Progenitor cell of endocrine pancreas (in vitro differentiated cells): ENCODE measurements around the gene ZNF329. TPM values are rescaled to one million over a fixed set of nuclear protein-coding genes. Genes with fewer than 3 reads are reported as not detected.

ENCODE experiments used
- DNase-seq: peaks from one replicate; pipeline ENCODE4 v3.0.0; 2021; ENCODE audit warnings: low spot score; ENCODE audit not compliant: unreplicated experiment
- H3K27ac Mint-ChIP-seq: 2 replicates; pipeline ENCODE4 v1.8.0; 2021; ENCODE audit warnings: mild to moderate bottlenecking, moderate library complexity, mixed read lengths
- H3K27me3 Mint-ChIP-seq: 2 replicates; pipeline ENCODE4 v1.8.0; 2021; ENCODE audit warnings: mixed read lengths
- H3K36me3 Mint-ChIP-seq: 2 replicates; pipeline ENCODE4 v1.8.0; 2022; ENCODE audit warnings: mixed read lengths; ENCODE audit not compliant: insufficient read depth
- H3K4me1 Mint-ChIP-seq: 2 replicates; pipeline ENCODE4 v1.8.0; 2021; ENCODE audit warnings: low read depth, mixed read lengths
- H3K4me3 Mint-ChIP-seq: 2 replicates; pipeline ENCODE4 v1.8.0; 2021; ENCODE audit warnings: low read depth, mild to moderate bottlenecking, moderate library complexity, mixed read lengths
- H3K9me3 Mint-ChIP-seq: 2 replicates; pipeline ENCODE4 v1.8.0; 2021; ENCODE audit warnings: low read depth, mixed read lengths
- total RNA-seq: library from RNA; stranded (reverse); gene quantifications from 2 replicates; pipeline ENCODE4 v1.2.1, GENCODE V29; 2021
- TF ChIP-seq, protein P1 (sequence below): fragments of 200-600 bp; sonication (generic); IDR thresholded peaks from one replicate; pipeline ENCODE4 v1.5.0; 2021; ENCODE audit warnings: antibody characterized with exemption, mild to moderate bottlenecking; ENCODE audit not compliant: unreplicated experiment

Gene ZNF329
- total RNA-seq, 1 donor from 2014 or later = 17.0 TPM

DNA sequence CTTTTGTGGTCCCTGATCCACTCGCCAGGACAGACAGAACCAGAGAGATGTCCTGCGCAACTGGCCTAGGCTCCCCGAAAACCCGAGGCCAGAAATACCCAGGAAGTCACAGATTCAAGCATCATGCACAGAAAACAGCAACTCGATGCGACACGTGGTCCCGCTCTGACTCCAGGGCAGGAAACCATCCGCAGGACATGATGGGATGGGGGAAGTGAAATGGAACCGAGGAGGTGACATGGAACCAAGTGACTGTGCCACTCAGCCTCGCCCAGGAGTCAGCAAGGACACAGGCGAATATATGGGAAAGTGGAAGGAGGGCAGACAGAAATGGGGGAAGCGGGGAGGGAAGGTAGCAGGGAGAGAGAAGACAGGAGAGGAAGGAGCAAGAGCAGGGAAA, 53.7 kb downstream of the ZNF329 start:
- peaks cover 4% of the 10 kb centered on the region for H3K9me3 Mint-ChIP-seq
- H3K4me1 Mint-ChIP-seq = peaks cover 10% of the 10 kb centered on the region
- H3K4me3 Mint-ChIP-seq = peak overlapping the region; percentile 86
- no peak for DNase-seq
- H3K36me3 Mint-ChIP-seq = peaks cover 16% of the 10 kb centered on the region
- peak overlapping the region; percentile 92 for H3K27ac Mint-ChIP-seq
- H3K27me3 Mint-ChIP-seq = no peaks in the 10 kb centered on the region
- TF ChIP-seq, protein P1, sequence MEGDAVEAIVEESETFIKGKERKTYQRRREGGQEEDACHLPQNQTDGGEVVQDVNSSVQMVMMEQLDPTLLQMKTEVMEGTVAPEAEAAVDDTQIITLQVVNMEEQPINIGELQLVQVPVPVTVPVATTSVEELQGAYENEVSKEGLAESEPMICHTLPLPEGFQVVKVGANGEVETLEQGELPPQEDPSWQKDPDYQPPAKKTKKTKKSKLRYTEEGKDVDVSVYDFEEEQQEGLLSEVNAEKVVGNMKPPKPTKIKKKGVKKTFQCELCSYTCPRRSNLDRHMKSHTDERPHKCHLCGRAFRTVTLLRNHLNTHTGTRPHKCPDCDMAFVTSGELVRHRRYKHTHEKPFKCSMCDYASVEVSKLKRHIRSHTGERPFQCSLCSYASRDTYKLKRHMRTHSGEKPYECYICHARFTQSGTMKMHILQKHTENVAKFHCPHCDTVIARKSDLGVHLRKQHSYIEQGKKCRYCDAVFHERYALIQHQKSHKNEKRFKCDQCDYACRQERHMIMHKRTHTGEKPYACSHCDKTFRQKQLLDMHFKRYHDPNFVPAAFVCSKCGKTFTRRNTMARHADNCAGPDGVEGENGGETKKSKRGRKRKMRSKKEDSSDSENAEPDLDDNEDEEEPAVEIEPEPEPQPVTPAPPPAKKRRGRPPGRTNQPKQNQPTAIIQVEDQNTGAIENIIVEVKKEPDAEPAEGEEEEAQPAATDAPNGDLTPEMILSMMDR = no peak

GRCh38 chr19:58095328-58095727, 55.3 kb downstream of the ZNF329 start:
- Mint-ChIP-seq H3K27ac (no peak overlapping the region), H3K4me3 (no peak overlapping the region), H3K36me3 (peaks cover 18% of the 10 kb centered on the region), H3K4me1 (peaks cover 10% of the 10 kb centered on the region), H3K27me3 (no peaks in the 10 kb centered on the region), H3K9me3 (peaks cover 4% of the 10 kb centered on the region)
- TF ChIP-seq, protein P1 = no peak
- DNase-seq = no peak

- no peak overlapping the region for H3K27ac Mint-ChIP-seq
Measured at GRCh38 chr19:58093071-58093470, 57.5 kb downstream of the ZNF329 start.

GRCh38 chr19:58091251-58091995, 59.2 kb downstream of the ZNF329 start:
- peaks cover 34% of the 10 kb centered on the region for H3K36me3 Mint-ChIP-seq
- TF ChIP-seq, protein P1 = no peak
- H3K27ac Mint-ChIP-seq = no peak overlapping the region
- H3K9me3 Mint-ChIP-seq = no peaks in the 10 kb centered on the region
- no peak overlapping the region for H3K4me3 Mint-ChIP-seq
- no peaks in the 10 kb centered on the region for H3K4me1 Mint-ChIP-seq
- DNase-seq = no peak
- H3K27me3 Mint-ChIP-seq = no peaks in the 10 kb centered on the region

More at GRCh38 chr19:58093071-58093470, 57.5 kb downstream of the ZNF329 start:
- Mint-ChIP-seq H3K9me3 (no peaks in the 10 kb centered on the region), H3K36me3 (peaks cover 25% of the 10 kb centered on the region), H3K27me3 (no peaks in the 10 kb centered on the region), H3K4me1 (peaks cover 5% of the 10 kb centered on the region), H3K4me3 (no peak overlapping the region)
- no peak for DNase-seq
- TF ChIP-seq, protein P1 = no peak

GRCh38 chr19:58089846-58090245, 60.7 kb downstream of the ZNF329 start:
- no peak for DNase-seq
- TF ChIP-seq, protein P1 = no peak
- H3K9me3 Mint-ChIP-seq = no peaks in the 10 kb centered on the region
- no peaks in the 10 kb centered on the region for H3K27me3 Mint-ChIP-seq
- no peak overlapping the region for H3K27ac Mint-ChIP-seq
- no peaks in the 10 kb centered on the region for H3K4me1 Mint-ChIP-seq
- peaks cover 38% of the 10 kb centered on the region for H3K36me3 Mint-ChIP-seq
- H3K4me3 Mint-ChIP-seq = no peak overlapping the region
